ELF-1 (cell line): ENCODE data around the gene NOTUM.
"Not testable (repeated sequence)": the region's sequence is repeated elsewhere in the genome, so short reads cannot be mapped to it uniquely, and the experiment has no call there.

Experiments used
- DNase-seq: peaks from one replicate; pipeline ENCODE4 v3.0.0-alpha.2; 2016; ENCODE audit warnings: low read depth, low spot score

Gene NOTUM

DNA sequence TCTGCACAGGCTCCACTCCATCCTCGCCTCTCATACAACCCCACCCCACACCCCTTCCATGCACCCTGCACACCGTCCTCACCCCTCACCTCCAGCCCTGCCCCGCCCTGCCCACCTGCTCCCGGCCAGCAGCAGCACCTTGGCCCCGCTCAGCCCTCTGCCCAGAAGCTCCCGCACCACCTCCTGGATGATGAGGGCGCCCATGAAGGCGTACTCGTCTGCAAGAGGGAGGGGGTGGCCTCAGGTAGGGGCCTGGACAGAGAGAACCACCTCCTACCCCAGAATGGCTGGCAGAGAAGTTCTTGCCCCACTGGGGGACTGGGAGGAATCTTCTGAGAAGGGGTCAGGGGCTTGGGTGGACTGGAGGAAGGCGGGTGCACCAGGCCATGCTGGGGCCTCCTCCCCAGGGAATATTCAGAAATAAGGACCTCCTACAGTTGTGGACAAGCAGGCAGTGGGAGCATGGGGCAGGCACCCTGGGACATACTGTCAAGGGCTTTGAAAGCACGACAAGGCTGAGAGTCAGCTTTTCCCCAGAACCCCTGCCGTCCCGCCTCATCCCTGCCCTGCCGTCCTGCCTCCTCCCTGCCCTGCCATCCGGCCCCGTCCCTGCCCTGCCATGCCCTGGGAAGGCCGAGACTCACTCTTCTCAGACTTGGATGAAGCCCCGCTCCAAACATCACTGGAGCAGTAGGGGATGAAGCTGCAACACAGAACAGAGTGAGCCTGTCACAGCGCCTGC lies 3.1 kb downstream of the NOTUM start:
- no peak for DNase-seq

DNA sequence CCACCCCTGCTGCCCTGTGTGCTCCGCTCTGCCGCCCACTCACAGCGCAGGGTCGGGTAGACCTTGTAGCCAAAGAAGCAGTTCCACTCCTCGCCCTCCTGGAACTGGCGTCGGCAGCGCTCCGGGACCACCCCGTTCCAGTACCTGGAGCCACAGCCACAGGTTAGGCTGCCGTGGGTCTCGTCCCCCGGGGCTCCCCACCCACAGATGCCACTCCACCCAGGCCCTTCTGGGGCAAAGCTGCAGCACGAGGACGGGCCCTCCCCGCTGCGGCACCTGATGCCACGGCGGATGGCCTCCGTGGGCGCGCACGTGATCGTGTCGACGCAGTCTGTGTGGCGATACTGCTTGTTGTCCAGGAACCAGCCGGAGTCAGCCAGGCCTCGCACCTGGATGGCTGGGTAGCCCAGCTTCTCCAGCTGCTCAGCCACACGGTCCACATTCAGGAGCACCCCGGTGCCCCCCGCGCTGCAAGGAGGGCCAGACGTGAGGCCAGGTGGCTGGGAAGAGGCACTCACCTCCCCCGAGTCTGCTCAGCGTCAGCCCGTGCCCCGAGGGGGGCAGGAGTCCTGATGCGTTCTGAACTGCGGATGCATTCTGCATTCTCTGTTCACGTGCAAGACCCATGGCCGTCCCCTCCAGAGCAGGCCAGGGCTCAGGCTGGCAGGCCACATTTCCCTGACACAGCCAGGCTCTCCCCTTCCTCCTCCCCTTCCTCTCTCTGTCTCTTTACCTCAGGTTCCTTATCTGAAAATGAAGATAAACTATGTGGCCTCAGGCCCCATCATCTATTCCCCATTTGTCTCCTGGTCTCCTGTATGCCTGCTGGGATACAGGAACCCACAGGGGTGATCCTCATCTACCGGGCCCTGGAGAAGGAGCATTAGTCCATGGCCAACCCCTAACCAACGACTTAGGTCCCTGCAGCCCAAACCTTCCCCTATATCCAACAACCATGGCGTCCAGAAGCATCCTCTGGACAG lies 4.1 kb downstream of the NOTUM start:
- DNase-seq = no peak

DNA sequence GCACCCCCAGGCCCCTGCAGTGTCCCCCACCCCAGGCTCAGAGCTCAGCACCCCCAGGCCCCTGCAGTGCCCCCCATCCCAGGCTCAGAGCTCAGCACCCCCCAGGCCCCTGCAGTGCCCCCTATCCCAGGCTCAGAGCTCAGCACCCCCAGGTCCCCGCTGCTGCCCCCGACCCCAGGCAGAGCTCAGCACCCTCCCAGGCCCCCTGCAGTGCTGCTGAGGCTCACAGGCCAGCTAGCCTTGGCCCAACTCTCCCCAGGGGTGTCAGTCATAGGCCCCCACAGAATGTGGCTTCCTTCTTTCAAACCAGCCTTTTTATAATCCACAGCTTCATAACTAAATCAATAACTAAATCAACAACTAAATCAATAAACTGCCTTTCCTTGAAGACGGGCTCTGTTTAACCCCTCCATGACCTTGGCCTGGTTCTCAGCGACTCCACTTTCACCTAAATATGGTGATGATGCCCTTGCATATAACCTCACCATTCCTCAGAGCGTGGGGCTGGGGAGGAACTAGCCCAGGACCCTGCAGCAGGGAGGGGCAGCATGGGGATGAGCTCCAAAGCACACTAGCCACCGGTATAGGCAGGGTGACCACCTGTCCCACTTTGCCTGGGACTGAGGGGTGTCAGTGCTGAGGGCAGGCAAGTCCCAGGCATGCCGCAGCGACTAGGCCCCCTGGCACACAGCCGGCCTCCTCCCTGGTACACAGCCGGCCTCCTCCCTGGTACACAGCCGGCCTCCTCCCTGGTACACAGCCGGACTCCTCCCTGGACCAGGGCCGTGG lies 5.0 kb downstream of the NOTUM start:
- DNase-seq = no peak

DNA sequence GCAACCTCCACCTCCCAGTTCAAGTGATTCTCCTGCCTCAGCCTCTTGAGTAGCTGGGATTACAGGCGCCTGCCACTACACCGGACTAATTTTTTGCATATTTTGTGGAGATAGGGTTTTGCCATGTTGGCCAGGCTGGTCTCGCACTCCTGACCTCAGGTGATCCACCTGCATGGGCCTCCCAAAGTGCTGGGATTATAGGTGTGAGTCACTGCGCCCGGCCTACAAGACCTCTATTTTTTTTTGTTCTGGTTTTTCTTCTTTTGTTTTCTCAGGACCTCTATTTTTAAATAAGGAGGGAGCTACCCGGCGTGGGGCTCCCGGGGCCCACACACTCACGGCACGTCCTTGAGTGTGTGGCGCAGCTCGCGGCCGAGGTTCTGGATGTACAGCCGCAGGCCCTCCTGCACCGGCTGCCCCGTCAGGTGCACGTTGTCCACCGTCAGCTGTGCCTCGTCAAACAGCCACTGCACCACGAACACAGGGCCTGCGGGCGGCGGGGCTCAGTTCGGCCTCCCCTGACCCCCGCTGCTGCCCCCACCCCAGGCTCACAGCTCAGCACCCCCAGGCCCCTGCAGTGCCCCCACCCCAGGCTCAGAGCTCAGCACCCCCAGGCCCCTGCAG lies 5.8 kb downstream of the NOTUM start:
- DNase-seq = no peak

DNA sequence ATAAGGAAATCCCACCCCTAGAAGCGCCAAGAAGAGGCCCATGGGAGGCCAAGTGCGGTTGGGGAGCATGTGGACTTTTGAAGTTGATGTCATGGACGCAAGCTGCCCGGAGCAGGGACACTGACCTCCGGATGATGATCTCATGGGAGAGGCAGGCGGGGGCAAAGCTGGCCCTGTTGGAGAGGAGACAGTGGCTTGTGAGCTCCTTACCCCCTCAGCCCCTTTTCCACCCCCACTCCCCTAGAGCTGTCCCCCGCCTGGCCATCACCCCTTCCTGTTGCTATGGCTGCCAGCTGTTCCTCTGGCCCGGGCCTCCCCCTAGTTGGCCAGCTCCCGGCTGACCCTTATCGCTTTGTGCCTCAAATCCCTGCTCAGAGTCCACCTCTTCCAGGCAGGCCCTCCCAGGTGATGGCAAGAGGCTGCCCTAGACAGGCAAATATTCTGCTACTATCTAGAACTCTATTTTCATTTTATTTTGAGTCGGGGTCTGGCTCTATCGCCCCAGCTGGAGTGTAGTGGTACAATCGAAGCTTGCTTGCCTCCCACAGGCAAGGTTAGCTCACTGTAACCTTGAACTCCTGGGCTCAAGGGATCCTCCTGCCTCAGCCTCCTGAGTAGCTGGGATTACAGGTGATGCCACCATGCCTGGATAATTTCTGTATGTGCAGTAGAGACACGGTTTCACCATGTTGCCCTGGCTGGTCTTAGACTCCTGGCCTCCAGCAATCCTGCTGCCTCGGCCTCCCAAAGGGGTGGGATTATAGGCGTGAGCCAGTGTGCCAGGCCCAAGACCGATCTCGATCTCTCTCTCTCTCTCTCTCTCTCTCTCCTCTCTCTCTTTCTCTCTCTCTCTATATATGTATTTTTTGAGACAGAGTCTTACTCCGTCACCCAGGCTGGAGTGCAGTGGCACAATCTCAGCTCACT lies 6.6 kb downstream of the NOTUM start:
- DNase-seq = no peak

DNA sequence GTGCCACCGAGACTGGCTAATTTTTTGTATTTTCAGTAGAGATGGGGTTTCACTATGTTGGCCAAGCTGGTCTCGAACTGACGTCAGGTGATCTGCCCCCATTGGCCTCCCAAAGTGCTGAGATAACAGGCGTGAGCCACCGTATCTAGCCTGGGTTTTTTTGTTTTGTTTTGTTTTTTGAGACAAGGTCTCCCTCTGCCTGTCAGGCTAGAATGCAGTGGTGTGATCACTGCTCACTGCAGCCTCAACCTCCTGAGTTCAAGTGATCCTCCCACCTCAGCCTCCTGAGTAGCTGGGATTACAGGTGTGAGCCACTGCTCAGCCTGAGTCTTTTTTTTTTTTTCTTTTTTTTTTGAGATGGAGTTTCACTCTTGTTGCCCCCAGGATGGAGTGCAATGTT lies 7.5 kb downstream of the NOTUM start:
- DNase-seq = not testable (repeated sequence)

DNA sequence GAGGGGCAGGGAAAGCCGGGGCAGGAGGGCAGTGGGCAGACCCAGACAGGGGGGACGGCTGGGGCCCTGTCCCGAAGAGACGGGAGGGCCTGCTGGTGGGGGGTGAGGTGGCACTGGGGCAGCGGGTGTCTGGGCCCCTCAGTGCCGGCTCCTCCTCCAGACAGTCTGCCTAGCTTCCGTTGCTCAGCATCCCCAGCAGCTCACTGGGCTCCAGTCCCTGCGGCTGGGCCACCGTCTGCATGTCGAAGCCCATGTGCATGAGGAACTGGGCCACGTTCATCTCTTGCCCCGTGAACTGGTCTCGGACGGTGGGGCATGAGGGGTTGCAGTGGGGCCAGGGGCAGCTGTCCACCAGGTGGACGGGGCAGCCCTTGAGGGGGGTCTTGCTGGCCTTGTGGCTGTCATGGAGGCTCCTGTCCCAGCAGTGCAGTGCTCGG lies 8.2 kb downstream of the NOTUM start:
- DNase-seq = no peak

DNA sequence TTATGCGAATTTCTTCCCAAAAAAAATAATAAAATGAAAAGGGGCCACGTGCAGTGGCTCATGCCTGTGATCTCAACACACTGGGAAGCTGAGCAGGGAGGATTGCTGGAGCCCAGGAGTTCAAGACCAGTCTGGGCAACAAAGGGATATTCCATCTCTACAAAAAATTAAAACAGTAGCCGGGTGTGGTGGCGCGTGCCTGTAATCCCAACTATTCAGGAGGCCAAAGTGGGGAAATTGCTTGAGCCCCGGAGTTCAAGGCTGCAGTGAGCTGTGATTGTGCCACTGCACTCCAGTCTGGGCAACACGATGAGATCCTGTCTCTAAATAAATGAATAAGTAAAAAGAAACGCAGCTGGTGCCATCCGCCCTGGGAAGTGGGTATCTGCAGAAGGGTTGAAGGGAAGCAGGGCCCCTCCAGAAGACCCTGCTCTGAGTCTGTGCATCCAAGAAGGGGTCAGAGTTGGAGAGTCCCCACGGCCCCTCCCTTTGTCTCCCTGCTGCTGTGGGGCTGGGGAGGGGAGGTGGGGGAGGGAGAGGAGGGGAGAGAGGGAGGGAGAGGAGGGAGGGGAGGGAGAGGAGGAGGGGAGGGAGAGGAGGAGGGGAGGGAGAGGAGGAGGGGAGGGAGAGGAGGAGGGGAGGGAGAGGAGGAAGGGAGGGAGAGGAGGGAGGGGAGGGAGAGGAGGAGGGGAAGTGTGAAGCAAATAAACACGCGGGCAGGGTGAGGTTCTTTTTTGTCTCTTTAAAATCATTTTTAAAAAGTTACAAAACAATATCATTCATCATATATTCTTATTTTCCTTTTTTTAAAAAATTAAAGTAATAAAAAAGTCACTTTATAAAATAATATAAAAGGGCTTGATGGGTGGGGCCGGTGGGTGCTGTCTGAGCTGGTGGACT lies 9.0 kb downstream of the NOTUM start:
- DNase-seq = no peak

DNA sequence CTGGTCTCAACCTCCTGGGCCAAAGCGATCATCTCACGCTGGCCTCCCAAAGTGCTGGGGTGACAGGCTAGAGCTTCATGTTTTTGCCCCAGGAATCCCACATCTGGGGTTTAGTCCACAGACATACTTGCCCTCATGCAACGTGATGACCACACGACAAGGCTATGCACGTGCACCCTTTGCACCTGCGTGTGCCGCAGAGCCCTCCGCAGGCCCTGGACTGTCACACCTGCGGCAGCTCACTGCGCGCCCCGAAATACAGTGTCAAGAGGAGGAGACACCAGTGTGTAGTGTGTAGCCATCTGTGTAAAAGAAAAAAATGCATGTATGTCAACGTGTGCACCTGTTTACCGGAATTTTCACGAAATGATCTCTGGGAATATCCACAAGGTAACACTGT lies 10.5 kb downstream of the NOTUM start:
- no peak for DNase-seq

DNA sequence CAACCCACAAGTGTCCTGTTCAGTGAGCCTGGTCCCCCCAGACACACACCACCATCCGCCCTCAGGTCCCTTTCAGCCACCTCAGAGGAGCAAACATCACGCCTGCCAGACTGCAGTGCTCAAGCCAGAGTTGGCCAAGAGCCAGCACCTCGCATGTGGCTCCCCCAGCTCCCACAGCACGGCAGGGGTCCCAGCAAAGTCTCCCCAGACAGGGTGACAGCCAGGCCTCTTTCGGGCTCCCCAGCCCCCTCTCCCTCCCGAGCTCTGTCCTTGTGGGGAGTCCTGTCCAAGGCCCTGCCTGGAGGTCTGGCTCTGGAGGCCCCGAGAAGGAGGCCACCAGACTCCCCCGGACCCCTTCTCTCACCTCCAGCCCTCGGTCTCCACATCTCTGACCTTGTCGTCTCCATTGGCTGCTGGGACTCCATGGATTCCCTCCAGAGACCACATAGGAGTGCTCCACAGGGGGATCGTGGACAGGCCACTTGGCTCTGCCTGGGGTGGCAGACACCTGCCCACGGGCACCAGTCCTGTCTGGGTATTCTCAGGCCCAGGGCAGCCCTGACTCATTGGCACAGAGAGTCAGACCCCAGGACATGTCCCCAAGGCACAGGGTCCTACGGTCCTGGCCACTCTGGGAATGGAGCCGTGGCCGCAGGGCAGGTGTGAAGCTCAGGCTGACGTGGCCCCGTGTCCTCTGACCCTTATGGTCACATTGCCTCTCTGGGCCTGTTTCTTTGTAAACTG lies 12.2 kb downstream of the NOTUM start:
- DNase-seq = no peak

DNA sequence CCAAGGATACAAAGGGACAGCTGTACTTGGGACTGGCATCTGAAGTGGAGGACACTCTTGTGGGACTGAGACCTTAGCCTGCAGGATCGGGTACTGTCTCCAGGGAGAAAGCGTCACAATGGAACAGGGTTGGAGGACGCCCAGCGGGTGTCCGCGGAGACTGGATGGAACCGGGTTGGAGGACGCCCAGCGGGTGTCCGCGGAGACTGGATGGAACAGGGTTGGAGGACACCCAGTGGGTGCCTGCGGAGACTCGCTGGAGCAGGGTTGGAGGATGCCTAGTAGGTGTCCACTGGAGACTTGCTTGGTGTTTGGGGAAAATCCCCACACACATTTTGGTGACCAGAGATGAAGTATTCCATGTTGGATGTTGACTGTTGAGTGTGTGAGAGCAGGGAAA lies 13.8 kb downstream of the NOTUM start, which contains the start of gene MYADML2:
MYADML2 (minus strand) TSS at position 45 of the 400 bp plus-strand sequence. CDS start 5,492 bp downstream, outside the sequence.
- no peak for DNase-seq

DNA sequence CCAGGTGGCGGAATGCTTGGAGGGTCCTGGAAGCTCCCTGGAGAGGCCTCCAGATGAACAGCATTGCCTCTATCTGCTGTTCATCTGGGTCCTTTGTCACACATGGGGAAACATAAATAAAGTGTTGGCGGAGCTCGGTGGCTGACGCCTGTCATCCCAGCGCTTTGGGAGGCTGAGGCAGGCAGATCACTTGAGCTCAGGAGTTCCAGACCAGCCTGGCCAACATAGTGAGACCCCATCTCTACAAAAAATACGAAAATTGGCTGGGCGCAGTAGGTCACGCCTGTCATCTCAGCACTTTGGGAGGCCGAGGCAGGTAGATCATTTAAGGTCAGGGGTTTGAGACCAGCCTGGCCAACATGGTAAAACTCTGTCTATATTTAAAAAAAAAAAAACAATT lies 16.1 kb downstream of the NOTUM start:
- no peak for DNase-seq

DNA sequence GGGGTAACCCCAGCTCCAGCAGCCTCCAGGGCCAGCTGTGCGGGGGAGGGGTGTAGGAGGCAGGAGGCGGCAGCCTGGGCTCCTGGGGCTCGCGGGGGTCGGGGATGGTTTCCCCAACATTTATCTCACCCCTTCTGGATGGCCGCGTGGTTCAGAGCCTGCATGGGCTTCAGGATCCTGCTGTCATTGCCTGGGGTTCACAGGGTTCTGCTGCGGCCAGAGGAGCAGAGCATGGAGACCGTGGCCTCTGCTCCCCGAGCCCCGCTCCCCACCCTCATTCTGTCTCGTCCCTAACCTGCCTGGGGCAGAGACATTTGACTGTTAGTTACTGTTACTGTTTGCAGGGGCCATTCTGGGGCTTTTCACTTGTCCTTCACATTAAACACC lies 18.8 kb downstream of the NOTUM start:
- DNase-seq = no peak

DNA sequence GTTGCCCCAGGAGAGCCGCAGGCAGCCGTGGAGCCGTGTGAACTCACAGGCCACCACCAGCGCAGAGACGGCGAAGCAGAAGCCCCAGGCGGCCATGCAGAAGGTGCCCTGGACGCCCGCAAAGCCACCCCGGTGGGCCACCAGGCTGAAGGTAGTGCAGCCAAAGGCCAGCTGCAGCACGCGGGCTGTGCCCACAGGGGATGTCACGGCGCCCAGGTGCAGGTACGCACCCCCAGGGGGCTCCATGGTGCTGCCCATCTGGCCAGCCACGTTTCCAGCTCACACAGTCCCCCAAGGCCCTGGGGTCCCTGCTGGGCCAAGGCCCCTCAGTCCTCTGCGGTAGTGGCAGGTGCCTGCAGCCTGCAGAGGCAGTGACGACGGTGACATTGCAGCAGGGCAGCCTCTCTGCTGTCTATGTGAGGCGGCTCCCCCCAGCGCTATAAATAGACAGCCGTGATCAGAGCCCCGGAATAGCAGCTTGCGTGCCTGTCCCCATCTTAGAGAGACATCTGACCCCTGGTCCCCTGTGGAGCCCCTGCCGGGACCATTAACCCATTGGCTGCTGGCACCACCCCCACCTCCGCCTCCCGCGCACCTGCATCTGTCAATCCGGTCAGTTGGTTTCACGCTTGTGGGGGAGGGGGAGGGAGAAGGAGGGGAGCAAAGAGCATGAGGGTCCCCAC lies 19.4 kb downstream of the NOTUM start:
- DNase-seq = no peak

DNA sequence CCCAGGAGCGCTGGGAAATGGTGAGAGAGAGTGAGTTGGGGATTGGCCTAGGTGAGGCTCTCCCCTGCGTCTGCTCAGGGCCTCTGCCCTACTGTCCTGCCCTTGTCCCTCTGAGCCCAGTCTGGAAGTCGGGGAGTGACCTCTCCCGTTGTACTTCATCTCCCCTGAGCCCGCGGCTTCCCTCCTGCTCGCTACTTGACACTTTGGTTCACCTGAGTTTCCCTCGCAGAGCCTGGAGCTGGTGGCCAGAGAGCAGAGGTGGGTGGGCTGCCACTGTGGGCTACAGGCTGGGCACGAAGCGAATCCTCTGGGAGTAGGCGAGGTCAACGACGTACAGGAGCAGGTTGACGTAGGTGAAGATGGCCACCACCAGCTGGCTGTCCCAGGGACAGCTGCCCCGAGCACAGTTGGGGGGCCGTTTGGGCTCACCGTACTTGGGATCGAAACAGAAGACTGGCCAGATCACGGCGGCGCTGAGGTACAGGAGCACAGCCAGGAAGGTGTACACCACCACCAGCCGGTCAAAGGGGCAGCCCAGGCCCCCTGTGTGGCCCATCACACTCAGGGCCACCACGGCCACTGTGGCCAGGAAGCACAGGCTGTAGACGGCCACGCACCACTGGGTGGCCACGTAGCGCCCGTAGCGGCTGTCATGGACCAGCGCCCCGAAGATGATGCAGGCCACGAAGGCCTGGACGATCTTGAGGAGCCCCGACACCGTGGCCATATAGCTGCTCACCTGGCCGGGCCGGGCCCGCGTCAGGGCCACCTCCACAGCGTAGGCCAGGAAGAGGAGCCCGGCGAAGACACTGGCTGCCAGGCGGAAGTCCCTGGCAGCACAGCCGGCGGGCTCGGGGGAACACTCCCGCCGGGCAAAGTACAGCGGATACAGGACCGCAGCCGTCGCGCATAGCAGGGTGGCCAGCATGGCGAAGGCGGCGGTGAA lies 20.2 kb downstream of the NOTUM start:
- no peak for DNase-seq

DNA sequence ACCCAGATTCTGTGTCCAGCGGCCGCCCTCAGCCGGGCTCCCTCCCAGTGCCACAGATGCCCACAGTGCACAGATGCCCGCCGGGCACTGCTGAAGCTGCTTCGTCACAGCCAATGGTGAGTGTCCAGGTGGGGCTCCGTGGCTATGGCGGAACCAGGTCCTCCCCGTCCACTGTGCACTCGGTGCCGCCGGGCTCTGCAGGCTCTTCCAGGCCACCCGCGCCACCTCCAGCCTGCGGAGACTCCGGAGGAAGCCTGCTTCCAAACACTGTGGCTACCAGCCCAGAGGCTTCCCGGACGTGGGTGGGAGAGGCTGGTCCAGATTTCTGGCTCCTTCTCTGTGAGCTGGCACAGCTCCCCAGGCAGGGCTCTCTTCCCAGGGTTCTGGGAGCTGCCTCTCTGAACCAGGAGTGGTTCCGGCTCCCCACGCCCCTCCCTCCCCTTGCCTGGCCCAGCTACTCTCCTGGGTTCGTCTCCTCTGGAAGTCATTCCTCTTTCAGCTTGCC lies 21.1 kb downstream of the NOTUM start:
- DNase-seq = no peak

DNA sequence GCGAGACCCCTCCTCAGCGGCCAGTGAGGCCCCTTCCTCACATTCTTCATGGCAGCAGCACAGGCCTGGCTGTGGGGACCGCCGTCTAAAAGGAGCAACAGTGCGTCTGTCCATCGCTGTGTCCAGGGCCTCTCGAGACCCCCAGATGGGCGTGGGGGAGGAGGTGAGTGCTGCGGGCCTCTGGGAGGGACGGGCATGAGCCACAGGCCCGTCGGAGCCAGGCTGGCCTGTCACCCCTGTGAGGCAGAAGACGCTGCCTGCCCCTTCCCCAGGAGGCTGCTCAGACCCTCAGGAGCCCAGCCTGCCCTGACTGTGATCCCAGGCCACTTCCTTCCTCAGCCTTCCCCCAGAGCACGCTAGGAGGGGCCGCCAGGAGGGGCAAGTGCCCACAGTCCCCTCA lies 21.8 kb downstream of the NOTUM start:
- no peak for DNase-seq
